LHCN-M2 (cell line): ENCODE measurements around the gene IL1F10. TPM values are rescaled to one million over a fixed set of nuclear protein-coding genes. Genes with fewer than 3 reads are reported as not detected.

Experiments used
- DNase-seq: peaks from one replicate; pipeline ENCODE4 v3.0.0-alpha.2; 2012; ENCODE audit warnings: low read depth
- polyA plus RNA-seq: library from polyadenylated mRNA; unstranded; fragments of >200 nt; gene quantifications from one replicate; pipeline ENCODE4 v1.2.1, GENCODE V29; 2012; ENCODE audit warnings: missing spikeins
- total RNA-seq: library from RNA; depleted of rRNA; stranded (reverse); fragments of >200 nt; gene quantifications from 2 replicates; pipeline ENCODE4 v1.2.3, GENCODE V29; 2014; rRNA removed

The IL1F10 gene
- not detected in 2 replicates for total RNA-seq
- not detected for polyA plus RNA-seq

GRCh38 chr2:113067681-113068080 lies at the start of gene IL1F10:
TSS of gene IL1F10 (plus strand) at chr2:113067970. CDS start at chr2:113072739, 4,769 bp downstream.
- no peak for DNase-seq

GRCh38 chr2:113018509-113018908 lies 49.3 kb upstream of the IL1F10 start:
- no peak for DNase-seq

GRCh38 chr2:113021312-113021711 lies 46.5 kb upstream of the IL1F10 start:
- DNase-seq: no peak

GRCh38 chr2:113024764-113025163 lies 43.0 kb upstream of the IL1F10 start:
- DNase-seq: no peak

GRCh38 chr2:113025737-113026136 lies 42.0 kb upstream of the IL1F10 start:
- no peak for DNase-seq

- no peak for DNase-seq
Observed at GRCh38 chr2:113027691-113028090, 40.1 kb upstream of the IL1F10 start.

- no peak for DNase-seq
Observed at GRCh38 chr2:113028112-113028511, 39.7 kb upstream of the IL1F10 start.

GRCh38 chr2:113032737-113033136 lies 35.0 kb upstream of the IL1F10 start:
- no peak for DNase-seq

- no peak for DNase-seq
Observed at GRCh38 chr2:113034016-113034415, 33.8 kb upstream of the IL1F10 start.

- no peak for DNase-seq
Observed at GRCh38 chr2:113036763-113037162, 31.0 kb upstream of the IL1F10 start.

- DNase-seq: no peak
Observed at GRCh38 chr2:113038291-113038690, 29.5 kb upstream of the IL1F10 start.

- DNase-seq: no peak
Observed at GRCh38 chr2:113039158-113039557, 28.6 kb upstream of the IL1F10 start.

- DNase-seq: no peak
Observed at GRCh38 chr2:113039719-113040118, 28.1 kb upstream of the IL1F10 start.

- no peak for DNase-seq
Observed at GRCh38 chr2:113041871-113042270, 25.9 kb upstream of the IL1F10 start.

- no peak for DNase-seq
Observed at GRCh38 chr2:113046465-113046864, 21.3 kb upstream of the IL1F10 start.

GRCh38 chr2:113050921-113051895 lies 16.6 kb upstream of the IL1F10 start:
- no peak for DNase-seq

- no peak for DNase-seq
Observed at GRCh38 chr2:113052396-113052917, 15.3 kb upstream of the IL1F10 start, which contains the start of gene IL36B. TSS of gene IL36B (minus strand) at chr2:113052867.

GRCh38 chr2:113053666-113054065 lies 14.1 kb upstream of the IL1F10 start:
- no peak for DNase-seq

- DNase-seq: no peak
Observed at GRCh38 chr2:113054066-113054465, 13.7 kb upstream of the IL1F10 start.

- DNase-seq: no peak
Observed at GRCh38 chr2:113056521-113056920, 11.2 kb upstream of the IL1F10 start.

- no peak for DNase-seq
Observed at GRCh38 chr2:113057117-113057516, 10.7 kb upstream of the IL1F10 start.

- DNase-seq: no peak
Observed at GRCh38 chr2:113058411-113058994, 9.3 kb upstream of the IL1F10 start.
